Body of pancreas (tissue), 4 donors: ENCODE measurements around the gene MTPN.

Source experiments
- CTCF ChIP-seq, 7 experiments: fragments of 450-650 bp in 4 of 7; fragments of 200-600 bp in 3 of 7; sonication (generic) in 3 of 7; IDR thresholded peaks; one replicate each; pipeline ENCODE4 v1.5.1; 2016 to 2019; ENCODE audit warnings: antibody characterized with exemption in 7 of 7
- POLR2A ChIP-seq, 3 donors: fragments of 450-650 bp; IDR thresholded peaks; one replicate each; pipeline ENCODE4 v1.6.1; 2016; ENCODE audit warnings: antibody characterized with exemption in 3 of 3, mild to moderate bottlenecking in 2 of 3

- TF ChIP-seq CTCF (IDR thresholded peaks at IDR 0.05) = no peak
- TF ChIP-seq POLR2A (IDR thresholded peaks at IDR 0.05) = no peak
Observed at GRCh38 chr7:136004083-136004482, 26.9 kb upstream of the MTPN start.
